HG02623 (cell line): ENCODE data around the gene CERK.

Source experiments
- ATAC-seq: cut with Tn5 transposase; IDR thresholded peaks from one replicate; pipeline ENCODE4 v1.9.1; 2021; ENCODE audit warnings: moderate library complexity; ENCODE audit not compliant: unreplicated experiment

CERK gene

GRCh38 chr22:46679706-46680269, 58.3 kb downstream of the CERK start:
- no peak for ATAC-seq

- no peak for ATAC-seq
These were observed 59.0 kb downstream of the CERK start for GRCh38 chr22:46678785-46679700.

DNA sequence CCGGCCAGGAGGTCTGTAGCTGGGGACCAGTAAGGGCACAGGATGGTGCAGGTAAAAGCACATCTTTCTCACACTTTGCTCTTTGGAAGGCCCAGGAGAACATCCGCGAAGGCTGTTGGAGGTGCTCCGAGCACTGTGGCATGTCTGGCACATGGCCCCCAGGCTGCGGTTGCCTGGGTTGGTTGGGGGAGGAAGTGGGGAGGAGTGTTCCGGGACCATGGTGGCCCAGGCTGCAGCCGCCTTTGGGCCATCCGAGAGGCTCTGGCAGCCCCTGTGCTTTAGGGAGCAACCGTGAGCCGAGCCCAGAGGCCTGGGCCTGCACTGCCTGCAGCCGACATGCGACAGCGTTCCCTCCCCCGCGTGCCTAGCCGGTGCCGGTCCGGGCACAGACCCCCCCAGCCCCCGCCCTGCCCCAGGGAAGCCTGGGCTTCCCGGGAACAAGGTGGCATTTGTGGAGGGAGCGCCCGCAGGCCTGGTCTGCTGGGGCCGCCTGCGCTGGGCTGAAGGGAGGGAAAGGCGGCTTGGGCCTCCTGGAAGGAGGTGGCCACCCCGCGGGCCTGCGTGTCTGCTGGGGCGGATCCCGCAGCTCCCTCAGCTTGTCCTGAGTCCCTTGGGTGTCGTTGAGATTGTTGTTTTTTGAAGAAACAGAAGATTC, 59.9 kb downstream of the CERK start:
- no peak for ATAC-seq

GRCh38 chr22:46677323-46678002, 60.6 kb downstream of the CERK start:
- no peak for ATAC-seq

DNA sequence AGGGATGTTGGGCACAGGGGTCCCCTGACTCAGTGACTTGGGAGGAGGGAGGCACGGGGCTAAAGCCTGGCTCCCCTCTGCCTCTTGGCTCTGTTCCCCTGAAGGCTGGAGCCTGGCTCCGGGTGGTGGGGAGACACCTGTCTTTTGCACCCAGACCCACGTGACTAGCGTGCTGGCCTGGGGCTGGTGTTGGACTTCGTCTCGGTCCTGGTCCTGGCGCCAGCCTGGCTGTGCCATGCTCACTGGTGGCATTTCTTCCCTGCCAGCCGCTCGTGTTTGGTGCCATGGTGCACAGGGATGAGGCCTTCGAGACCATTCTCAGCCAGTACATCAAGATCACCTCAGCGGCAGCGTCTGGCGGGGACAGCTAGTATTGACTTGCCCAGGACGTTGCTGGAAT, 61.2 kb downstream of the CERK start:
- no peak for ATAC-seq

DNA sequence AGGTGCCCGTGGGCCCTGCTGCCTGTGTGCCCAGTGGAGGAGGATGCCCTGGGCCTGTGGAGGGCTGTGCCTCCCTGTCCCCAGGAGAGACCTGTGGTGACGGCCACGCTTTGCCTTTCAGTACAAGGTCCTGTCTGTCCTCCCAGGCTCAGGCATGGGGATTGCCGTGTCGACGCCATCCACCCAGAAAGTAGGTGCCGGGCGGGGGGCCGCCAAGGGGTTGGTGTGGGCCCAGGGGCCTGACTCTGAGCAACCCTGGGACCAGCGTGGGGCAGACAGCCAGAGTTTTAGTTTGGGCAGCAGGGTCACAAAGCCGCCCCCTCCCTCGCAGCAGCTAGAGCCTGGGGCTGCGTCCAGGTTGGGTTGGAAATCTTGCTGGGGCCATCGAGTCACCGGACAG, 61.6 kb downstream of the CERK start:
- no peak for ATAC-seq

DNA sequence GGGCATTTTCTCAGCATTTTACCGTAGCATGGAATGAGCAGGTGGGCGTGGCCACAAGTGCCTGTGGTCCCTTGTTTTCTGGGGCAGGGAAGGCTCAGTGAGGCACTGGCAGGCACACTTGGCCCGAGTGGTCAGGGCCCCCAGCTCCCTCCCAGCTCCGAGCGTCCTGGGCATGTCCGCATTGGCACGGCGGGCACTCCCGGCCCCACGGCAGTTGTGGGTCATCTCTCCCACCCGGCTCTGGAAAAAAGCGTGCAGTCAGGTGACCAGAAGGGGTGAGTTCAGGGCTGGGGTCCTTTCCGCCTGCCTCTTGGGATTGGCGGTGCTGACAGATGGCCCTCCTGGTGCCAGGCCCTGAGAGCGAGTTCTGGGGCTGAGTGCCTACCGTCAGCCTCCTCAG, 62.1 kb downstream of the CERK start:
- no peak for ATAC-seq

- no peak for ATAC-seq
These were observed 62.6 kb downstream of the CERK start for GRCh38 chr22:46675479-46675878.

DNA sequence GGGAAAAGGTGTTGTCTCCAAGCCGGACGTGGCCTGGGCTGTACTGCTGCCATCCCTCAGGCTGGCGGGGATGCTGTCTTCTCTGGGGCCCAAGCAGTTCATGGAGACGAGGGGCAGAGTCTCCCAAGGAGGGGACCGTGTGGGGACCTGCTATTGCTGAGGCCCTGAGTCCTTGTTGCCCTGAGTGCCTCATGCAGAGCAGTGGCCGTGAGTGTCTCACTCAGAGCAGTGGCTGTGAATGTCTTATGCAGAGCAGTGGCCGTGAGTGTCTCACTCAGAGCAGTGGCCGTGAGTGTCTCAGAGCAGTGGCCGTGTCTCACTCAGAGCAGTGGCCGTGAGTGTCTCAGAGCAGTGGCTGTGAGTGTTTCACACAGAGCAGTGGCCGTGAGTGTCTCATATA, 63.1 kb downstream of the CERK start:
- no peak for ATAC-seq

DNA sequence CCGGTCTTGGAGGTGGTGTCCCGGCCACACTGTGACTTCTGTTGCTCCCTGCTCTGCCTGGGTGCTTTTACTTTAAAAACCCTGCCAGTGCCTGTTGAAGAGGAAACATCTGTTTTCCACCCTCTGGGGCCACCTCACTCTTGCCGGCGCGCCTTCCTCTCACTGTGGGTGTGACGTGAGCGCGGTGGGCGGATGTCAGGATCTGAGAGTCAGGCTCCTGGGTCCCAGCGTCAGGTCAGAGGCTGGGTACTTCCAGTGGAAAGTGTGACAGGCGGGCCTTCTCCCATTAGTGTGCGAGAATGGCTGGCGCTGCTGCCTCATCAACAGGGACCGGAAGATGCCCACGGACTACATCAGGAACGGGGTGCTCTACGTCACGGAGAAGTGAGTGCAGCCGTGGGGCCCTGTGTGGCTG, 63.7 kb downstream of the CERK start:
- no peak for ATAC-seq

DNA sequence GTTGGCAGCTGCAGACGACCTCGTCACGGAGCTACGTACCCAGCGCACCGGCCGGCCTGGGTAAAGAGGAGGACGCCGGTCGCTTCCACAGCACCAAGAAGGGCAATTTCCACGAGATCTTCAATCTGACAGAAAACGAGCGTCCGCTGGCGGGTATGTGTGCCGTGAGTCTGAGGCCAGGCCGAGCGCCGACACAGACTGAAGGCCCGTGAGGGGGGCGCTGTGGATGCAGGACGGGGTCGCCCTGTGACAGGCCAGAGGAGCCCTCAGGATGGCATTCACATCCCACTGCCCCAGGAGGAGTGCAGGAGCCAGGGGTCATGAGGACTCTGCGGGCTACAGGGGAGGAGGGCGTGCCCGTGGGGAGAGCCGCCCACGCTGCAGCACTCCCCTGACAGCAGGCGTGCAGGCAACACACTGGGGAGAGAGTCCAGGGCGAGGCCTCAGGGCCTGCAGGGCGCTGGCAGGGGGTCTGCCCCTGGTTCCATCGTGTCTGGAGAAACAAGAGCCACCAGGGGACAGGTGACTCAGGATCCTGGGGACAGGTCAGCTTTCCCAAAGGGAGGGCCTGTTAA, 64.3 kb downstream of the CERK start:
- no peak for ATAC-seq

DNA sequence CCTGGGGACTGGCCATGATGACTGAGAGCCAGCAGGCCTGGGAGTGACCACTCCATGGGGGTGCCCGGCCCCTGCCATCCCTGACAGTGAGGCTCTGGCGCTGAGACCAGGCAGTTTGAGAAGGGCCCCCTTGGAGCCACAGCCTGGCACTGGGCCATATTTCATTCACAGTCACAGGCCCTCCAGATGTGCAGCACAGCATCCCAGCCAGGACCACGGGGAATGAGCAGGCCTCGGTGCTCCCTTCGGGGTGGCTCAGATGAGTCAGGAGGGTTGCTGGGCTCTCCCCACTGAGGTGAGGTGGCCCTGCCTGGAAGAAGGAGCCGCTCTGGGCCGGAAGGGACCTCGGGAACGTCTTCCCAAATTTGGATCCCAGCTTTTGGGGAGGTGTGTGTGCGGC, 64.8 kb downstream of the CERK start:
- no peak for ATAC-seq

- ATAC-seq: no peak
These were observed 65.3 kb downstream of the CERK start for GRCh38 chr22:46672731-46673130.

- no peak for ATAC-seq
These were observed 66.1 kb downstream of the CERK start for GRCh38 chr22:46671824-46672432.

DNA sequence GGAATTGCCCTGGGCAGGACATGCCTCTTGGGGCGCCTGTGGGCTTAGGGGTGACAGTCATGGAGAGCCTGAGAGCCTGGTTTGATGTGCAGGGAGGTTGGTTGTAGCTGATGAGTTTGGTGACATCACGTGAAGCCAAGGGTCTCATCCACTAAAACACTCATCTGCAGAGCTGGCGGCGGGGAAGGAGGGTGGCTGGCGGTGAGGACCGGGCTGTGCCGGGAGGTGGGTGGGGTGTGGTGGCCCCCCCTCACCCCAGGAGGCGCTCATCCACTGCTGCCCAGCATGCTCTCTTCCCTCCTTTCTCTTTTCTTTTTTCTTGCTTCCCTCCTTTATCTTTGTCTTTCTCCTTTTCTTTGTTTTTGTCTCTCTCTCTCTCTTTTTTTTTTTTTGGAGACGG, 68.9 kb downstream of the CERK start:
- ATAC-seq: no peak

GRCh38 chr22:46668116-46668515, 69.9 kb downstream of the CERK start:
- ATAC-seq: no peak

- no peak for ATAC-seq
These were observed 70.8 kb downstream of the CERK start for GRCh38 chr22:46667245-46667623.

- no peak for ATAC-seq
These were observed 71.3 kb downstream of the CERK start for GRCh38 chr22:46666577-46667244.

DNA sequence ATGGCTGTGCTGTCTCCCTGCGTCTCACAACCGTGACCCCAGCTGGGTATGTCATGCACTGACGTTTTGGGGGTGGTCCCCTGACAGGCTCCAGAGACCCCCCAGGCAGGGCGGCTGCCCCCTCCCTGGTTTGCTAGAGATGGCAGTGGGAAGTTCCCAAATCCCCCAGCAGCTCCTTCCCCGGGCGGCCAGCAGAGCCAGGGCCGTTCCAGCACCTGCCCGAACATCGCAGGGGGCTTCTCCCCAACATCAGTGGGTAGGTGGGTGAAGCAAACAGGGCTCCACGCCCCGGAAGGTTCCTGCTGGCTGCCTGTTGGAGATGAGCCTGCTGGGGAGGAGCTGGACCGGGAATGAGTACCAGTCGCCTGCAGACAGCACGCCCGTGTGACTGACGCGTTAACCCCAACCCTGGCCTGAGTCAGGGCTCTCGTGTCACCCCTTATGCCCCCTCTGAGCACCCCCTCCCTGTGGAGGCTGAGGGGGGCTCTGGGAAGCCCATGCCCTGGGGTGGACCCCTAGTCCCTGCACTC, 72.2 kb downstream of the CERK start:
- no peak for ATAC-seq

- ATAC-seq: no peak
These were observed 72.8 kb downstream of the CERK start for GRCh38 chr22:46665151-46665695.
